H1 (cell line): Measurements from ENCODE around the gene PUDP. TPM values are rescaled to one million over a fixed set of nuclear protein-coding genes. Genes with fewer than 3 reads are reported as not detected.
A peak's percentile ranks its signal among the peaks of the same experiment; 100 is the strongest.

Experiments
- CTCF ChIA-PET: fragments of 300-600 bp; sonication (Branson Sonifier 250); formaldehyde crosslinking; loops from one replicate; lab custom pipeline; 2021; ENCODE audit not compliant: partially characterized antibody; lab: Charles Lee
- POLR2A ChIA-PET: fragments of 300-600 bp; sonication (Branson Sonifier 250); formaldehyde crosslinking; loops from one replicate; lab custom pipeline; 2021; ENCODE audit warnings: inconsistent platforms; ENCODE audit not compliant: partially characterized antibody; lab: Charles Lee
- DNase-seq, 2 experiments: peaks; one replicate each; pipeline versions ENCODE4 v3.0.0 to v3.0.0-alpha.2; 2010 to 2022; ENCODE audit warnings: low spot score in 2 of 2, low read depth in 1 of 2, mixed read lengths in 1 of 2
- FAIRE-seq: peaks from 2 replicates; lab custom pipeline; 2011; peaks lifted over from hg19 to GRCh38; lab: Jason Lieb, UNC
- H2AFZ ChIP-seq: 2 replicates; pipeline ENCODE4 v1.8.1; 2012; ENCODE audit warnings: low read length, inconsistent platforms
- H2AK5ac ChIP-seq: 2 replicates; pipeline ENCODE4 v1.6.1; 2013; ENCODE audit warnings: low read depth, low read length
- H2BK120ac ChIP-seq: replicated peaks from 2 replicates; pipeline ENCODE3; 2013; ENCODE audit warnings: low read depth, low read length, inconsistent platforms
- H2BK12ac ChIP-seq: 2 replicates; pipeline ENCODE4 v1.6.1; 2013; ENCODE audit warnings: low read depth, low read length
- H2BK15ac ChIP-seq: 2 replicates; pipeline ENCODE4 v1.6.1; 2013; ENCODE audit warnings: low read length
- H2BK20ac ChIP-seq: 2 replicates; pipeline ENCODE4 v1.6.1; 2013; ENCODE audit warnings: low read length
- H2BK5ac ChIP-seq: 2 replicates; pipeline ENCODE4 v1.6.1; 2013; ENCODE audit warnings: low read depth, low read length
- H3K14ac ChIP-seq: 2 replicates; pipeline ENCODE4 v1.6.1; 2013; ENCODE audit warnings: inconsistent platforms; ENCODE audit not compliant: insufficient read length
- H3K18ac ChIP-seq: 2 replicates; pipeline ENCODE4 v1.6.1; 2013; ENCODE audit warnings: low read length; ENCODE audit errors: extremely low read depth
- H3K23ac ChIP-seq: 2 replicates; pipeline ENCODE4 v1.6.1; 2013; ENCODE audit warnings: inconsistent platforms; ENCODE audit not compliant: insufficient read length
- H3K23me2 ChIP-seq: 2 replicates; pipeline ENCODE4 v1.6.1; 2013; ENCODE audit warnings: low read depth, low read length
- H3K27ac ChIP-seq: 2 replicates; pipeline ENCODE4 v1.6.1; 2011; ENCODE audit warnings: low read depth, low read length, inconsistent platforms
- H3K27me3 ChIP-seq, 4 experiments: replicated peaks in 1 of 4; 1 replicate in 1 of 4; 2 replicates in 3 of 4; pipeline versions ENCODE4 v1.6.1 to v1.8.1; 2011 to 2013; ENCODE audit warnings: low read length in 3 of 4, mild to moderate bottlenecking in 3 of 4, inconsistent platforms in 2 of 4, mixed read lengths in 2 of 4, moderate library complexity in 1 of 4; ENCODE audit not compliant: control insufficient read depth in 3 of 4, insufficient read depth in 3 of 4; ENCODE audit errors: extremely low read depth in 1 of 4
- H3K36me3 ChIP-seq, 4 experiments: 2 replicates each; pipeline versions ENCODE4 v1.6.1 to v1.8.1; 2011 to 2013; ENCODE audit warnings: mild to moderate bottlenecking in 4 of 4, low read length in 3 of 4, moderate library complexity in 2 of 4, control low read depth in 1 of 4, inconsistent platforms in 1 of 4; ENCODE audit not compliant: insufficient read depth in 4 of 4, control insufficient read depth in 2 of 4
- H3K4ac ChIP-seq: replicated peaks from 2 replicates; pipeline ENCODE3; 2013; ENCODE audit warnings: low read length, low read depth, mixed read lengths, inconsistent platforms; ENCODE audit not compliant: insufficient read length
- H3K4me1 ChIP-seq, 4 experiments: replicated peaks in 1 of 4; 1 replicate in 1 of 4; 2 replicates in 3 of 4; pipeline versions ENCODE4 v1.6.1 to v1.8.1; 2011 to 2013; ENCODE audit warnings: low read length in 3 of 4, inconsistent platforms in 2 of 4, mixed read lengths in 1 of 4; ENCODE audit not compliant: insufficient read depth in 4 of 4, control insufficient read depth in 3 of 4
- H3K4me2 ChIP-seq, 2 experiments: 2 replicates each; pipeline versions ENCODE4 v1.6.1 to v1.8.1; 2011 to 2013; ENCODE audit warnings: low read depth in 2 of 2, low read length in 2 of 2, control low read depth in 1 of 2, inconsistent platforms in 1 of 2, mild to moderate bottlenecking in 1 of 2; ENCODE audit not compliant: insufficient read depth in 1 of 2
- H3K4me3 ChIP-seq, 4 experiments: fragments of 200-600, 300-600 bp in 1 of 4; sonication (generic), shearing (Covaris generic), sonication (Bioruptor Twin) in 1 of 4; 2 replicates each; pipeline versions ENCODE4 v1.5.1 to v1.8.1; 2011 to 2016; ENCODE audit warnings: low read length in 4 of 4, low read depth in 3 of 4, control low read depth in 2 of 4, inconsistent platforms in 2 of 4, mild to moderate bottlenecking in 2 of 4, mixed read lengths in 1 of 4, moderate library complexity in 1 of 4; ENCODE audit not compliant: insufficient read depth in 2 of 4; ENCODE audit errors: extremely low read depth in 1 of 4
- H3K56ac ChIP-seq: replicated peaks from 2 replicates; pipeline ENCODE3; 2013; ENCODE audit warnings: low read depth, mild to moderate bottlenecking, mixed read lengths, low read length, inconsistent platforms; ENCODE audit not compliant: insufficient read length
- H3K79me1 ChIP-seq: 2 replicates; pipeline ENCODE4 v1.6.1; 2013; ENCODE audit warnings: low read depth, low read length, control low read depth
- H3K79me2 ChIP-seq, 2 experiments: 2 replicates each; pipeline versions ENCODE4 v1.6.1 to v1.8.1; 2012 to 2013; ENCODE audit warnings: low read length in 2 of 2, mild to moderate bottlenecking in 2 of 2, inconsistent platforms in 1 of 2; ENCODE audit not compliant: insufficient read depth in 2 of 2, control insufficient read depth in 1 of 2
- H3K9ac ChIP-seq, 4 experiments: replicated peaks in 1 of 4; 1 replicate in 1 of 4; 2 replicates in 3 of 4; pipeline versions ENCODE4 v1.6.1 to v1.8.1; 2011 to 2013; ENCODE audit warnings: low read depth in 3 of 4, low read length in 3 of 4, control low read depth in 2 of 4, mild to moderate bottlenecking in 2 of 4, moderate library complexity in 2 of 4, inconsistent platforms in 1 of 4; ENCODE audit errors: extremely low read depth in 1 of 4
- H3K9me3 ChIP-seq, 2 experiments: 2 replicates each; pipeline versions ENCODE4 v1.6.1 to v1.8.1; 2012 to 2013; ENCODE audit warnings: mild to moderate bottlenecking in 2 of 2, moderate library complexity in 2 of 2, control low read depth in 1 of 2, inconsistent platforms in 1 of 2, low read depth in 1 of 2, low read length in 1 of 2, mixed read lengths in 1 of 2; ENCODE audit not compliant: insufficient read depth in 2 of 2
- H4K20me1 ChIP-seq, 2 experiments: replicated peaks in 1 of 2; 2 replicates each; pipeline versions ENCODE3 to v1.8.1; 2011 to 2013; ENCODE audit warnings: inconsistent platforms in 2 of 2, low read length in 2 of 2, mild to moderate bottlenecking in 1 of 2; ENCODE audit not compliant: insufficient read depth in 2 of 2, control insufficient read depth in 1 of 2
- H4K5ac ChIP-seq: 2 replicates; pipeline ENCODE4 v1.6.1; 2013; ENCODE audit warnings: low read length, low read depth, mixed read lengths, inconsistent platforms; ENCODE audit not compliant: insufficient read length
- H4K8ac ChIP-seq: 2 replicates; pipeline ENCODE4 v1.8.0; 2013; ENCODE audit warnings: mild to moderate bottlenecking, moderate library complexity, low read length, inconsistent platforms; ENCODE audit not compliant: insufficient read depth; ENCODE audit errors: extremely low read depth
- H4K91ac ChIP-seq: replicated peaks from 2 replicates; pipeline ENCODE3; 2013; ENCODE audit warnings: low read length, mixed read lengths, inconsistent platforms; ENCODE audit not compliant: insufficient read length
- ATF2 ChIP-seq: IDR thresholded peaks from 2 replicates; pipeline ENCODE4 v1.6.1; 2012; ENCODE audit warnings: low read length, inconsistent platforms
- KDM4A ChIP-seq: IDR thresholded peaks from one replicate; pipeline ENCODE4 v1.7.1; 2012; ENCODE audit warnings: low read depth, mild to moderate bottlenecking, moderate library complexity, low read length, inconsistent platforms; ENCODE audit not compliant: severe bottlenecking
- WGBS, 2 experiments: shearing (Covaris generic) in 1 of 2; methylation state at CpG; one replicate each; pipeline versions ENCODE4 v1.1.6 to v1.1.7; 2013 to 2015; ENCODE audit warnings: low lambda C conversion rate in 2 of 2, mixed read lengths in 2 of 2, inconsistent platforms in 1 of 2, low coverage in 1 of 2, missing lambda C conversion rate in 1 of 2; ENCODE audit not compliant: insufficient replicate concordance in 2 of 2, insufficient coverage in 1 of 2, insufficient read length in 1 of 2; ENCODE audit errors: extremely low coverage in 1 of 2, missing lambda C conversion rate in 1 of 2; 5-methylcytosine and 5-hydroxymethylcytosine counted together
- polyA plus RNA-seq, 7 experiments: library from polyadenylated mRNA; depleted of rRNA in 3 of 7; stranded (reverse) in 5 of 7; unstranded in 2 of 7; fragments of >200 nt in 5 of 7; fragments of 200-250 nt in 2 of 7; gene quantifications; 1 replicate in 5 of 7; 2 replicates in 1 of 7; 4 replicates in 1 of 7; pipeline versions ENCODE4 v1.2.1 to v1.2.3, GENCODE V29; 2011 to 2013; ENCODE audit warnings: missing spikeins in 2 of 7, mixed read lengths in 2 of 7
- total RNA-seq: library from RNA; stranded (reverse); fragmentation: NEBNext Ultra II Directional; extraction: Animal tissue kit (Norgen Biotek cat#: 25700); gene quantifications from 2 replicates; pipeline ENCODE4 v1.2.1, GENCODE V29; 2021

PUDP gene
- total and polyA plus RNA-seq, 2 of the 8 experiments (the other 6 are each of a cell fraction or from before 2014, with no cell fraction given) = 27.2 to 30.2 TPM

GRCh38 chrX:7117587-7117986 lies 30.4 kb downstream of the PUDP start:
- no peak overlapping the region for H4K91ac ChIP-seq
- H3K23me2 ChIP-seq = no peaks in the 10 kb centered on the region
- H2AFZ ChIP-seq = no peak overlapping the region
- H3K9me3 ChIP-seq = no peaks in the 10 kb centered on the region
- H3K14ac ChIP-seq = no peak overlapping the region
- DNase-seq (no peak), FAIRE-seq (peak; percentile 82)
- H3K4me2 ChIP-seq = no peak overlapping the region
- H3K79me2 ChIP-seq = no peaks in the 10 kb centered on the region; a peak in 1 of 4 replicates
- TF ChIP-seq KDM4A (no peak), ATF2 (no peak)
- H3K27me3 ChIP-seq = no peaks in the 10 kb centered on the region
- no peak overlapping the region for H3K56ac ChIP-seq
- no peak overlapping the region for H3K23ac ChIP-seq
- H3K79me1 ChIP-seq = no peaks in the 10 kb centered on the region; the same call in 1 of the 2 replicates
- H3K36me3 ChIP-seq = no peaks in the 10 kb centered on the region
- ChIA-PET CTCF (no interaction called here), POLR2A (interaction anchor here (0.8 kb wide), 1 partner anchor 889 kb away, joined by 3 read pairs; the partner anchor contains the start of gene NLGN4X)
- H2BK15ac ChIP-seq = no peak overlapping the region
- H3K18ac ChIP-seq = no peak overlapping the region
- no peak overlapping the region for H4K8ac ChIP-seq
- no peak overlapping the region for H2AK5ac ChIP-seq
- no peak overlapping the region for H2BK120ac ChIP-seq
- H2BK5ac ChIP-seq = no peak overlapping the region
- no peak overlapping the region for H2BK20ac ChIP-seq
- no peak overlapping the region for H3K4me3 ChIP-seq
- no peaks in the 10 kb centered on the region for H4K20me1 ChIP-seq
- H4K5ac ChIP-seq = no peak overlapping the region
- H3K9ac ChIP-seq = no peak overlapping the region
- peaks cover 0 to 6% (median 3%) of the 10 kb centered on the region in 4 experiments; a peak in 3 of 7 replicates for H3K4me1 ChIP-seq
- H3K4ac ChIP-seq = no peak overlapping the region
- H3K27ac ChIP-seq = no peak overlapping the region
- 60% methylated on average over 1 of the region's 3 CpGs; no CpG with 5 or more reads in 1 of the 2 experiments for WGBS, 2 experiments
- no peak overlapping the region for H2BK12ac ChIP-seq
